Muscle layer of duodenum (tissue), 2 donors: Measurements from ENCODE around the gene TACSTD2.
"Not testable (repeated sequence)": the region's sequence is repeated elsewhere in the genome, so short reads cannot be mapped to it uniquely, and the experiment has no call there.

Source experiments
- H3K27ac ChIP-seq: one replicate; pipeline ENCODE4 v1.7.0; 2013; ENCODE audit warnings: mild to moderate bottlenecking, low read length
- H3K27me3 ChIP-seq: one replicate; pipeline ENCODE4 v1.7.0; 2013; ENCODE audit warnings: low read depth, mild to moderate bottlenecking, control low read depth, low read length
- H3K36me3 ChIP-seq, 2 donors: one replicate each; pipeline ENCODE4 v1.7.0; 2013; ENCODE audit warnings: low read length in 2 of 2, control low read depth in 1 of 2, mild to moderate bottlenecking in 1 of 2; ENCODE audit not compliant: insufficient read depth in 2 of 2, control insufficient read depth in 1 of 2
- H3K4me1 ChIP-seq, 2 donors: one replicate each; pipeline ENCODE4 v1.7.0; 2013; ENCODE audit warnings: low read length in 2 of 2, mild to moderate bottlenecking in 2 of 2, control low read depth in 1 of 2, moderate library complexity in 1 of 2; ENCODE audit not compliant: insufficient read depth in 2 of 2, control insufficient read depth in 1 of 2
- H3K4me3 ChIP-seq, 2 donors: one replicate each; pipeline ENCODE4 v1.7.0; 2013; ENCODE audit warnings: low read length in 2 of 2, low read depth in 1 of 2, mild to moderate bottlenecking in 1 of 2
- H3K9me3 ChIP-seq, 2 donors: one replicate each; pipeline ENCODE4 v1.7.0; 2013; ENCODE audit warnings: low read length in 2 of 2, control low read depth in 1 of 2, mild to moderate bottlenecking in 1 of 2; ENCODE audit not compliant: control insufficient read depth in 1 of 2
- donor health status: healthy.

The TACSTD2 gene, protein sequence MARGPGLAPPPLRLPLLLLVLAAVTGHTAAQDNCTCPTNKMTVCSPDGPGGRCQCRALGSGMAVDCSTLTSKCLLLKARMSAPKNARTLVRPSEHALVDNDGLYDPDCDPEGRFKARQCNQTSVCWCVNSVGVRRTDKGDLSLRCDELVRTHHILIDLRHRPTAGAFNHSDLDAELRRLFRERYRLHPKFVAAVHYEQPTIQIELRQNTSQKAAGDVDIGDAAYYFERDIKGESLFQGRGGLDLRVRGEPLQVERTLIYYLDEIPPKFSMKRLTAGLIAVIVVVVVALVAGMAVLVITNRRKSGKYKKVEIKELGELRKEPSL

DNA sequence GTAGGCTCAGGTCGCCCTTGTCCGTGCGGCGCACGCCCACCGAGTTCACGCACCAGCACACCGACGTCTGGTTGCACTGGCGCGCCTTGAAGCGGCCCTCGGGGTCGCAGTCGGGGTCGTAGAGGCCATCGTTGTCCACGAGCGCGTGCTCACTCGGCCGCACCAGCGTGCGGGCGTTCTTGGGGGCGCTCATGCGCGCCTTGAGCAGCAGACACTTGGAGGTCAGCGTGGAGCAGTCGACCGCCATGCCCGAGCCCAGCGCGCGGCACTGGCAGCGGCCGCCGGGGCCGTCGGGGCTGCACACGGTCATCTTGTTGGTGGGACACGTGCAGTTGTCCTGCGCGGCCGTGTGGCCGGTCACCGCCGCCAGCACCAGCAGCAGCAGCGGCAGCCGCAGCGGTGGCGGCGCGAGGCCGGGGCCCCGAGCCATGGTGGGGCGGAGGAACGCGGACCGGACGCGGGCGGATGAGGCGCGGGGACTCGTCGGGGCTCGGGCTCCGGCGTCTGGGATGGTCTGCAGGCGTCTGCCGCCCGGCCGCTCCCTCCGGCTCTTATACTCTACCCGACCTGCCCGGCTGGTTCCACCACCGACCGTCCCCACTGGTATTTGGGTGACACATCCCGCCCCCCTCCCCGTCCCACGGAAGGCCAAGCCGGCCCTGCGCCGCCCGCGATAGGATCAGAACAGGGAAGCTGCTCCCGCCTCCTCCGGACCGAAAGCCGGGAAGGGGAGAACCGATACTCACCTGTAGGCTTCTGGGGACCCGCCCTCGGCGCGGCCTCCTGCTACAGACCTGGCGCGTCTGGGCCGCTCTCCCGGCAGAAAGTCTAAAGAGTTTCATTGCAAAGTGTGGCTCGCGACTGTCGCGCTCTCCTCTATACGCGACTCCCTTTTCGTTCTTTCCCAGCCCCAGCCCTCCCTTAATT is at the start of gene TACSTD2:
Gene TACSTD2 (minus strand): TSS at position 526 of the 927 bp plus-strand sequence. CDS start 96 bp downstream, at position 430.
- H3K27ac ChIP-seq = no peak within 1 kb of the TSS
- no peaks in the 10 kb centered on the region for H3K9me3 ChIP-seq
- H3K4me3 ChIP-seq = peak within 1 kb of the TSS; percentile 27 to 64
- H3K4me1 ChIP-seq = peaks cover 0 to 13% of the 10 kb centered on the region in 2 donors
- H3K36me3 ChIP-seq = no peaks in the 10 kb centered on the region
- H3K27me3 ChIP-seq = peaks cover 11% of the 10 kb centered on the region

DNA sequence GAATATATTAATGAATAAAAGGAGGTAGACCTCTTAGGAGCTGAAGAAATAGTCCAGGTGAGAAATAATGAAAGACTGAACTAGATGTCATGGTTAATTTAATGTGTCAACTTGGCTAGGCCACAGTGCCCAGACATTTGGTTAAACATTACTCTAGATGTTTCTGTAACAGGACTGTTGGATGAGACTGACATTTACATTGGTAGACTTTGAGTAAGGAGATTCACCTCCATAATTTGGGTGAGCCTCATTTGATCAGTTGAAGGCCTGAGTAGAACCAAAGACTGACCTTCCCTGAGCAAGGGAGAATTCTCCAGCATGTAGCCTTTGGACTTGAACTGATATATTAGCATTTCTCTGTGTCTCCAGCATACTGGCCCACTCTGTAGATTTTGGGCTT is 49.2 kb upstream of the TACSTD2 start:
- Histone ChIP-seq H3K27ac (no peak overlapping the region), H3K4me1 (no peaks in the 10 kb centered on the region), H3K36me3 (no peaks in the 10 kb centered on the region)

DNA sequence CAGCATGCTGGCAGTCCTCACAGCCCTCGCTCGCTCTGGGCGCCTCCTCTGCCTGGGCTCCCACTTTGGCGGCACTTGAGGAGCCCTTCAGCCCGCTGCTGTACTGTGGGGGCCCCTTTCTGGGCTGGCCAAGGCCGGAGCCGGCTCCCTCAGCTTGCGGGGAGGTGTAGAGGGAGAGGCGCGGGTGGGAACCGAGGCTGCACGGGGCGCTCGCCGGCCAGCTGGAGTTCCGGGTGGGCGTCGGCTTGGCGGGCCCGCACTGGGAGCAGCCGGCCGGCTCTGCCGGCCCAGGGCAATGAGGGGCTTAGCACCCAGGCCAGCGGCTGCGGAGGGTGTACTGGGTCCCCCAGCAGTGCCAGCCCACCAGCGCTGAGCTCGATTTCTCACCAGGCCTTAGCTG is 46.2 kb upstream of the TACSTD2 start:
- not testable (repeated sequence) for H3K27ac ChIP-seq, H3K4me3 ChIP-seq, H3K27me3 ChIP-seq, H3K9me3 ChIP-seq, H3K4me1 ChIP-seq, H3K36me3 ChIP-seq

More for the DNA sequence above, 49.2 kb upstream of the TACSTD2 start:
- H3K4me3 ChIP-seq = no peak overlapping the region
- peaks cover 0 to under 1% of the 10 kb centered on the region in 2 donors for H3K9me3 ChIP-seq
- no peaks in the 10 kb centered on the region for H3K27me3 ChIP-seq

DNA sequence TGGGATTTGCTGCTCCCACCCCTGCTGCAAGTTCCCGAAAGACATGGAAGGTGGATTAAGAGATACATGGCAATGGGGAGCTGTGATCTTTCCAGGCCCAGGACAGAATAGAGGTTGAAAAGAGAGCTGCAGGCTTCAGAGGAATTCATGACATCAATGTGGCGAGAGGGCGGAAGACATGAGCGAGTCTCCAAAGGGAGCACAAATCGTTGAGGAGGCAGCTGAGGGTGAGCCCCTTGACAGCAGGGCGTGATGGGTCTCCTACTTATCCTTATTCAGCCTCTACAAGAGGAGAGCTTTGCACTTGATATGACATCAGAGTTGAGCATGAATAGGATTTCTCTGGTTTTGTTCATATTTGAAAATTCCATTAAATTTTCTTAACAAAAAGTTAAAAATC is 45.5 kb upstream of the TACSTD2 start:
- H3K27ac ChIP-seq = no peak overlapping the region
- no peaks in the 10 kb centered on the region for H3K36me3 ChIP-seq
- no peaks in the 10 kb centered on the region for H3K27me3 ChIP-seq
- H3K4me3 ChIP-seq = no peak overlapping the region
- peaks cover 3 to 10% of the 10 kb centered on the region in 2 donors for H3K4me1 ChIP-seq
- no peaks in the 10 kb centered on the region for H3K9me3 ChIP-seq

DNA sequence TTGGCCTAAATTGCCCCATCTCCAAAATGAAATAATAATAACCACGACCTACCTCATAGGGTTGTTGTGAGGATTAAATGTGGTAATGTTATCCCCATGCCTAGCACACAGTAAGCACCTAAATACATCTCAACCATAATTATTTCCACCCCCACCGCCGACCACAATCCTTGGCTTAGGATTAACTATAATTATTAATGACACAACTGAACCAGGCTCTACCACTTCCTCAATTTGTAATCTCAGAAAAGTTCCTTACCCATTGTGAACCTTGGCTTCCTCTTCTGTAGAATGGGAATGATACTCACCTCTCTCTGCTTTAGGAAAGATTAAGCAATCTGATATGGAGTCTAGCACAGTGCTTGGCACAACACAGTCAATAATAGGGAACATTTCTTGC is 44.3 kb upstream of the TACSTD2 start:
- Histone ChIP-seq H3K27me3 (no peaks in the 10 kb centered on the region), H3K36me3 (no peaks in the 10 kb centered on the region), H3K27ac (no peak overlapping the region), H3K4me1 (peaks cover 3 to 10% of the 10 kb centered on the region in 2 donors), H3K4me3 (no peak overlapping the region), H3K9me3 (no peaks in the 10 kb centered on the region)

DNA sequence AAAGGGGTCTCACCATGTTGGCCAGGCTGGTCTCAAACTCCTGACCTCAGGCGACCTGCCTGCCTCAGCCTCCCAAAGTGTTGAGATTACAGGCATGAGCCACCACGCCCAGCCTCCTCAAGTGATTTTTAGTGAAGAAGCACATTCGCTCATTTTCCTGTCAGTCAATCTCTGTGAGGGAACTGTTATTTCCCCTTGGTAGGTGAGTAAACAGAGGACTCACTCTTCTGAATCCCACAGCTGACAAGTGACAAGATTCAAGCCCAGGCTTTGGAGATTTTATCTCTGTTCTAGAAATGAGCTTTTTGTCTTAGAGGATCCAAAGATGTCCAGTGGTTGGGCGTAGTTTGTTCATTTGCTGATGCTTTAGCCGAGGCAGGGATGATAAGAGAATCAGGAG is 43.9 kb upstream of the TACSTD2 start:
- Histone ChIP-seq H3K27me3 (no peaks in the 10 kb centered on the region), H3K9me3 (no peaks in the 10 kb centered on the region), H3K4me1 (peaks cover 3 to 10% of the 10 kb centered on the region in 2 donors), H3K36me3 (no peaks in the 10 kb centered on the region), H3K4me3 (no peak overlapping the region), H3K27ac (no peak overlapping the region)

DNA sequence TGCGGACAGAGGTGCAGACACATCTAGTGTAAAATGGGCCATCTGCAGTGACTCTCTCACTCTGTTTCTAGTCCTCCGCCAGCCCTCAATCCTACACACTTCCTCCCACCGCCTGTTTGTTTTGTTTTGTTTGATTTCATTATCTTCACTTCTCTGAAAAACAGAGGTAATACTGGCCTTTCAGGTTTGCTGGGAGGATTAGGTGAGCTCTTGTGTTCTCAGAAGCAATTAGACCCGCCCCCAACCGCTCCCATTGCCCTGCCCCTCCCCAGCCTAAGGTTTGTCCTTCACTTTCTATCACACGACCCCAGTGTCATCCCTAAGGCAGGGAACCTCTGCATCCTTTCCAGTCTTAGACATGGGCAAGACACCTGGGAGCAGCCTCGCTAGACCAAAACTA is 43.2 kb upstream of the TACSTD2 start:
- Histone ChIP-seq H3K27ac (no peak overlapping the region), H3K4me1 (peaks cover 3 to 10% of the 10 kb centered on the region in 2 donors), H3K4me3 (no peak overlapping the region), H3K9me3 (no peaks in the 10 kb centered on the region), H3K27me3 (no peaks in the 10 kb centered on the region), H3K36me3 (no peaks in the 10 kb centered on the region)

DNA sequence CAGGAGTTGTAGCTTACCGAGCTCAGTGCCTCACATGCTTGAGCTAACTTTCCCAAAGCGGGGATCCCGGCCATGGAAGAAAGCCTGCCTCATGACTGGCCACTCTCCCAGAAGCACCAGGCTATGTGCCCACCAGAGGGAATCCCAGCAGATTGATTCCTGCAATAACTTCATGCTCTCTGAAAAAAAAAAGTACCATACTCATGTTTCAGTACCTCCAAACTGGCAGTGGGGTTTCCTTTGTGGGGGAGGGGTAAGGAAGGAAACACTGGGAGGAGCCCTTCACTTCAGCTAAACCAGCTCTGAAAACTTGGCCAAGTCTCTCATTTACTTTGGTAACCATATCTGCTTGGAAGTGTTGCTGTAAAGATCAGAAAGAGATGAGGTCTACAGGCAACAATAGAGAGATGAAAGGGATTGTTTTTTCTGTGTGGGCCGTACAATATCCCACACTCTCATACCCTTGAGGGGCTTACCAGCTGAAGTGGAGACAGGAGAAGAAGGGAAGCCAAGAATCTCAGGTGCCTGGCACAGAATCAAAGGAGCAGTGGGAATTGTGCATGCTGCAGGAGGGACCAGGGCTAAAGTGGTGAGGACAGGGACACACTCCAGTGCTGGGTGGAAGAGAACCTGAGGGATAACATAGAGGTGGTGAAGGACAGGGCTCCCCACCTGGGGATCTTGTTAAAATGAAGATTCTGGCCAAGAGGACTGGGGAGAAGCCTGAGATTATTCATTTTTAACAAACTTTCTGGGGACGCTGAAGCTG is 42.4 kb upstream of the TACSTD2 start:
- no peaks in the 10 kb centered on the region for H3K27me3 ChIP-seq
- H3K27ac ChIP-seq = no peak overlapping the region
- H3K4me1 ChIP-seq = peaks cover 3 to 10% of the 10 kb centered on the region in 2 donors
- H3K36me3 ChIP-seq = no peaks in the 10 kb centered on the region
- no peaks in the 10 kb centered on the region for H3K9me3 ChIP-seq
- H3K4me3 ChIP-seq = no peak overlapping the region

DNA sequence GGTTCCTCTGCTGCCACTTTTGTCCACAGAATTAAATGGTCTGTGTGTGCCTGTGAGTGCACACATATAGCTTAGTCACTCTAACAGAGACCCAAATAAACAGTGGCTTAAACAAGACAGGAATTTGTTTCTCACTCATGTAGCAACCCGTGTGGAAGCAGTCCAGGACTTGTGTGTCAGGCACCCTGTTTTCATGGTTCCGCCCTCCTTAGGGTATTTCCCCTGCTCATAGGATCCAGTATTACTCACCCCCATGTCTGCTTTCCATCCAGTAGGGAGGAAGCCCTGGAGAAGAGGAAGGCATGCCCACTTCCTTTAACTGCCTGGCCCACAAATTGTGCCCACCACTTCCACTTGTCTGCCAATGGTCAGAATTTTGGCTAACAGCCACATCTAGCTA is 41.3 kb upstream of the TACSTD2 start:
- no peaks in the 10 kb centered on the region for H3K9me3 ChIP-seq
- no peaks in the 10 kb centered on the region for H3K27me3 ChIP-seq
- H3K27ac ChIP-seq = no peak overlapping the region
- peaks cover 3 to 10% of the 10 kb centered on the region in 2 donors for H3K4me1 ChIP-seq
- no peak overlapping the region for H3K4me3 ChIP-seq
- no peaks in the 10 kb centered on the region for H3K36me3 ChIP-seq

DNA sequence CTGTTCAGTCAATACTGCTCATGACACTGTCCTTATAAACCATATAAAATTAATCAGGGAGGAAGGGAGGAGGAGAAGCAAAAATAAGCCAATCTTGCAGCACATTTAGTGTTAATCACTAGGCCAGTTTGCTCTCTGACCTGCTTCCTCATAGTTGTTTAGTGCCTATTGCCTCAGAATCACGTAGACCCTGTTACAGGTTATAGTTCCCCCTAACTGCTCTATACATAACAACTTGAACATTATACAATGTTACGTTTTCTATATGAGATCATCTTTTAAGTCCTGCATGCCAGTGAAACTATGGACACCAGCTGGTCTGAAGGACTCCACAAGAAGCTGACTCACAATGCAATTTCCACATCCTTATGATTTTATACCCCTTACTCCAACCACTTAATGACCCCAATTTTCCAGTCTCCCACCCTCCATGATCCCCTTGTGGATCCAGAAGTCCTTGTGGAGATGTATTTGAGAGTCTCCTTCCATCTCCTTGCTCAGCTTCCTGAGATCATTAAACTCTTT is 34.9 kb upstream of the TACSTD2 start:
- H3K9me3 ChIP-seq = peaks cover 0 to 6% of the 10 kb centered on the region in 2 donors
- H3K36me3 ChIP-seq = no peaks in the 10 kb centered on the region
- H3K4me1 ChIP-seq = no peaks in the 10 kb centered on the region
- no peak overlapping the region for H3K27ac ChIP-seq
- no peak overlapping the region for H3K4me3 ChIP-seq
- no peaks in the 10 kb centered on the region for H3K27me3 ChIP-seq

DNA sequence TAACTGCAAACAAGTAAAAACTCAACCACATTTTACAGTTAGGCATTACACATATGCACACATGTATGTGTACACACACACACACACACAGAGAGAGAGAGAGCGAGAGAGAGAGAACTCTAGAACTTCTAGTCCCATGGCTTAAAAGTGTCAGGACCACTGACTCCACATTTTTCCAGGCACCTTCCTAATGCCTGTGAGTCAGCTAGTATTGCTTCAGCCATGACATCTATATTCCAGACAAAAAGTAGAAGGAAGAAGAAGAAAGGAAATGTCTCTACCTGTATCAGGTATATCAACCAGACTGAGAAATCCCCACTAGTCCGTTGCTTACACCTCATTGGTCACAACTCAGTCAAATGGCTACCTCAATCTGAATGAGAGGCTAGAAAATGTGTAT is 31.9 kb upstream of the TACSTD2 start:
- H3K27me3 ChIP-seq = no peaks in the 10 kb centered on the region
- no peaks in the 10 kb centered on the region for H3K36me3 ChIP-seq
- H3K4me1 ChIP-seq = no peaks in the 10 kb centered on the region
- no peak overlapping the region for H3K4me3 ChIP-seq
- H3K27ac ChIP-seq = no peak overlapping the region
- H3K9me3 ChIP-seq = peaks cover 0 to 12% of the 10 kb centered on the region in 2 donors
